Activated T-helper 9 cell treated with anti-CD3 and anti-CD28 coated beads, Interleukin-2, amount 50 U/mL, for 16 hours (primary cell): Measurements from ENCODE around the gene PIGR.

Experiments
- DNase-seq: peaks from one replicate; pipeline ENCODE4 v3.0.0-alpha.2; 2020; ENCODE audit warnings: low read depth

The PIGR gene

GRCh38 chr1:206960676-206961386 is 14.6 kb upstream of the PIGR start:
- no peak for DNase-seq

DNA sequence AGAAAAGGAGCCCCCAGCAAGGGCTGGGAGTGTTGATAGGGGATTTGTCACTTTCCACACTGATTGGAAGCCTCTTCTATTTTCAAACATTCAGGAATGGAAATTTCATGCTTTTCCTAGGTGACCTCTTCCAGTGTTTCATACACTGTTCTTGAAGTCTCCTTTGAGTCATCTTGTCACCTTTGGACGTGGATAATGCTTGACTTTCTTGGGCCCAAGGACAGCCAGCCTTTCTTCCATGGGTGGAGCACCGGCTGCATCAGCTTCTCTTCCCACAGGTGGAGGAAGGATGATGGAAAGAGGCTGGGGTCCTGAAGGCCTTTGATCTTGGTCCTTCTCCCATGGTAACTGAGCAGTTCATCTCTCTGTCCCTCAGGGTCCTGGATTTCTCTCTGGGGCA is 11.9 kb upstream of the PIGR start:
- DNase-seq: no peak

DNA sequence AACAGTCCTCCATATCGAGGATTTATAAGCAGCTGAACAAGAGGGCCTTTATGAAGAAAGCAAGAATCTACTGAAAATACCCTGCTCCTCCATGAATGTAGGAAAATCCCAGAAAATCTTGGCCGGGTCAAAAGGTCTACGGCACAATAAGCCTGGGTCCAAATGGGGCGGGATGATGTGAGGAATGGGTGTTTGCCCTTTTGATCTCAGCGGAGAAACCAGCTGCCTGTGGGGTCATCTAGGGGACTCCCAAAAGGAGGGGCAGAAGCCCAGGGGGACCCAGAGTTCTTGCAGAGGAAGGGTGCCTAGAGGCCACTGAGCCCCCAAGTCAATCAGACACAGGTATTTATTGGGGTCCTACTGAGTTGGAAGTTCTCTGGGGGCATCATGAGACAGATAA is 11.4 kb upstream of the PIGR start:
- no peak for DNase-seq

GRCh38 chr1:206955476-206956451 is 9.5 kb upstream of the PIGR start:
- no peak for DNase-seq

DNA sequence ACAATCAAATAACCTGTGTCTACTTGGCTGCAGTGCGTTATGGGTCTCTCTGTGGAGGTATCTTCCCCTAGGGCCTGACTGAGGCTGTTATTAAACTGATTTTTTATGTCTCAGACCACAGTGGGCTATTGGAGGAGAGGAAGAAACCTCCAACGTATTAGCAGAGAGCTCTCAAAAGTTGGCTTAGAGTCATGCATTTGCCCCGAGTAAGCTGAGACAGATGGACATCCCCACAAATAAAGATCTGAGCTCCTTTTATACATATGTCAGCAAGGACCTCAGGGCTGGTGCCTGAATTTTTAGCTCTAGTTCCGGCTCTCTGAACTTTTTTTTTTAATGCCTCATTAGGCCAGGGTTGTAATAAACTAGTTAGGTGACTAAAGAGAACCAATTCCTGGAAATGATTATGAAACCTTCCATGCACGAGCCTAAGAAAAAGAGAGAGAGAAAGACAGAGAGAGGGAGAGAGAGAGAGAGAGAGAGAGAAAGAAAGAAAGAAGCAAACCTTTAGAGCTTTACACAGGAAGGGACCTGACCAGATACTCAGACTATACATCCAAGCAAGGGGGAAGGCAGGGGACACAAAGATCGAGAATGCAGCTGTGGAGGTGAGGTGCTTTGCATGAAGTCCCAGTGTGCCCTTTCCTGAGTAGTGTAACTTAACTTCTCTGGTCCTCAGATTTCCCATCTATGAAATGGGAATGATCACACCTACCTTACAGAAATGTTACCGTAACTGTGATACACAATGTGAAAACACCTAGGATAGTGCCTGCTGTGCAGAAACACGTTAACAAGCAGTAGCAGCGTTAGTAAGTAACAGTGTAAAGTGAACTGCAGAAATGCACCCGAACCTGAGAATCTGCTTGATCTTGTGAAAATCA is 8.4 kb upstream of the PIGR start:
- no peak for DNase-seq

GRCh38 chr1:206953626-206954025 is 7.4 kb upstream of the PIGR start:
- no peak for DNase-seq

GRCh38 chr1:206953126-206953525 is 6.9 kb upstream of the PIGR start:
- DNase-seq: no peak

- no peak for DNase-seq
Observed at GRCh38 chr1:206952171-206952570, 5.9 kb upstream of the PIGR start.

- DNase-seq: no peak
Observed at GRCh38 chr1:206951318-206952100, 5.2 kb upstream of the PIGR start.

- DNase-seq: no peak
Observed at GRCh38 chr1:206949641-206950040, 3.4 kb upstream of the PIGR start.

DNA sequence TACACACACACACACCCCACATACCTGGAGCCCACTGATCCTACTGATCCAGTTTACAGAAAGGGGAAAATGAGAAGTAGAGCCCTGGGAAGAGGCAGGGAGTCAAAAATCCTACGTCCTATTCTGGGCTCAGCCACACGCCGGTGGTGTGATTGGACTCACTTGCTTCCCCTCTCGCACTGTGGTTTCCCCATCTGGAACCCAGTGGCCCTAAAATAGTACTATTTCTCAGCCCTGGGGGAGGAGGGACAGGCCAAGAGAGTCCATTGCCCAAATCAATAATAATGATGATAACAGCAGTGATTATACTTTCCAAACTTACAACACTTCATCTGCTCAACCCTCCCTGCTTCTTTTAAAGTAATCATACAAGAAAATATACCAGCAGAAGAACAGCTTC is 2.9 kb upstream of the PIGR start:
- no peak for DNase-seq

GRCh38 chr1:206947255-206947654 is 989 bp upstream of the PIGR start:
- DNase-seq: no peak

GRCh38 chr1:206945779-206946178 is 487 bp downstream of the PIGR start:
- DNase-seq: no peak

- no peak for DNase-seq
Observed at GRCh38 chr1:206944703-206945102, 1.6 kb downstream of the PIGR start.

- DNase-seq: no peak
Observed at GRCh38 chr1:206941766-206942418, 4.4 kb downstream of the PIGR start.

DNA sequence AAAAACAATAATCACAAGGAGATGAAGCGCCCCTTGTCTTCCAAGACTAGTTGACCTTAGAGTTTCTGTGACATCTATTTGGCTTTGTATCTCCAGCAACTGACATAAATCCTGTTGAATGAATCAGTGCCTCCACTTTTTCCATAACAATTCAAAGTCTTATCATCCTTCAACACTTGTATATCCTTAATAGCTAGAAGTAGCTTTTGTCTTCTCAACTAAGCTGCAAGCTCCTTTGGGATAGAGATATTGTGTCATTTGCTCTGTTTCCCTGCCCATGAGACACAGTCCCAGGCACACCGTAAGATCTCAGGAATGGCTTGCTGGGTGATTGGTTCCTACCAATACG is 5.7 kb downstream of the PIGR start:
- no peak for DNase-seq

GRCh38 chr1:206939841-206940587 is 6.3 kb downstream of the PIGR start:
- DNase-seq: no peak

GRCh38 chr1:206939131-206939530 is 7.1 kb downstream of the PIGR start:
- no peak for DNase-seq

- DNase-seq: no peak
Observed at GRCh38 chr1:206937425-206937824, 8.8 kb downstream of the PIGR start.

DNA sequence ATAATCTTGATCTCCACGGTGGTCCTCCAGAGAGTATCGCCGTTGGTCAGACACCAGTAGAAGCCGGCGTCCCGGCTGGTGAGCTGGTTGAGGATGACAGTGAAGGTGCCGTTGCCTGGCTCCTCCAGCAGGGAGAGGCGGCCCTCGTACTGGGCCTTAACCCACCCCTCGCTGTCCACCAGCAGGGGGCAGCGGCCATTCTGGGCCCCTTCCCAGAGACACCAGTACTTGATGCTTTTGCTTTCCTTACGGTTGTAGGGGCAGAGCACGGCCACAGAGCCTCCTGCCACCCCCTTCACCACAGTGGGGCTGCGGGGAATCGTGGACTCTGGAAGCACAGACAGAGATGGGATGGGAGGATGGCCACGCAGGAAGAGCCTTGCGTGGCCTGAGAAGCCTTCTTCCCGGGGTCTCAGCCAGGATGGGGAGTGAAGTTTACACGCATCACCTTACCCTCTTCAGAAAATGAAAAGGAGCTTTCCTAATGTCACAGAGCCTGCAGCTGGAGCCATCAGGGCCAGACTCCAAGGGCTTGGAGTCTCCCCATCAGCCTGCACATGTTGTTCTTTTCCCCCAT is 10.7 kb downstream of the PIGR start:
- no peak for DNase-seq
